Measurements from ENCODE around the gene ZNF532.

Gene ZNF532

GRCh38 chr18:59011786-59012185, 147.1 kb downstream of the ZNF532 start:
- Histone ChIP-seq H3K27ac (no peak overlapping the region), H3K9me3 (no peaks in the 10 kb centered on the region), H3K27me3 (no peaks in the 10 kb centered on the region), H3K4me3 (ENCODE audit: low read depth in 1 of 2, low read length in 1 of 2) (no peak overlapping the region), H3K4me1 (ENCODE audit: control insufficient read depth in 1 of 2, insufficient read depth in 1 of 2, low read depth in 1 of 2, low read length in 1 of 2) (no peaks in the 10 kb centered on the region), H3K36me3 (no peaks in the 10 kb centered on the region)
- no peak for TF ChIP-seq CTCF (IDR thresholded peaks at IDR 0.05)

GRCh38 chr18:59012815-59013705, 148.4 kb downstream of the ZNF532 start:
- H3K9me3 ChIP-seq: no peaks in the 10 kb centered on the region
- H3K36me3 ChIP-seq: no peaks in the 10 kb centered on the region
- H3K27ac ChIP-seq: no peak overlapping the region
- no peak for TF ChIP-seq CTCF (IDR thresholded peaks at IDR 0.05)
- H3K4me1 ChIP-seq (ENCODE audit: control insufficient read depth in 1 of 2, insufficient read depth in 1 of 2, low read depth in 1 of 2, low read length in 1 of 2): no peaks in the 10 kb centered on the region
- H3K27me3 ChIP-seq: no peaks in the 10 kb centered on the region
- no peak overlapping the region for H3K4me3 ChIP-seq (ENCODE audit: low read depth in 1 of 2, low read length in 1 of 2)

- TF ChIP-seq CTCF (IDR thresholded peaks at IDR 0.05): no peak
- H3K27me3 ChIP-seq: no peaks in the 10 kb centered on the region
- no peak overlapping the region for H3K4me3 ChIP-seq (ENCODE audit: low read depth in 1 of 2, low read length in 1 of 2)
- H3K27ac ChIP-seq: no peak overlapping the region
- H3K4me1 ChIP-seq (ENCODE audit: control insufficient read depth in 1 of 2, insufficient read depth in 1 of 2, low read depth in 1 of 2, low read length in 1 of 2): no peaks in the 10 kb centered on the region
- no peaks in the 10 kb centered on the region for H3K36me3 ChIP-seq
- no peaks in the 10 kb centered on the region for H3K9me3 ChIP-seq
Observed at GRCh38 chr18:59013744-59014143, 149.1 kb downstream of the ZNF532 start.

- Histone ChIP-seq H3K9me3 (no peaks in the 10 kb centered on the region), H3K36me3 (no peaks in the 10 kb centered on the region), H3K27me3 (no peaks in the 10 kb centered on the region), H3K27ac (no peak overlapping the region), H3K4me1 (ENCODE audit: control insufficient read depth in 1 of 2, insufficient read depth in 1 of 2, low read depth in 1 of 2, low read length in 1 of 2) (no peaks in the 10 kb centered on the region), H3K4me3 (ENCODE audit: low read depth in 1 of 2, low read length in 1 of 2) (no peak overlapping the region)
- TF ChIP-seq CTCF (IDR thresholded peaks at IDR 0.05): no peak
Observed at GRCh38 chr18:59015531-59016152, 151.0 kb downstream of the ZNF532 start.

GRCh38 chr18:59021500-59021899, 156.8 kb downstream of the ZNF532 start:
- Histone ChIP-seq H3K27ac (no peak overlapping the region), H3K9me3 (no peaks in the 10 kb centered on the region), H3K4me3 (ENCODE audit: low read depth in 1 of 2, low read length in 1 of 2) (no peak overlapping the region)

More at GRCh38 chr18:59021500-59021899, 156.8 kb downstream of the ZNF532 start:
- Histone ChIP-seq H3K4me1 (ENCODE audit: control insufficient read depth in 1 of 2, insufficient read depth in 1 of 2, low read depth in 1 of 2, low read length in 1 of 2) (no peaks in the 10 kb centered on the region), H3K36me3 (no peaks in the 10 kb centered on the region), H3K27me3 (no peaks in the 10 kb centered on the region)
- no peak for TF ChIP-seq CTCF (IDR thresholded peaks at IDR 0.05)

Data from neutrophil (primary cell).